CD14-positive monocyte (primary cell): Measurements from ENCODE around the gene SLCO3A1. TPM values are rescaled to one million over a fixed set of nuclear protein-coding genes. Genes with fewer than 3 reads are reported as not detected.

ENCODE experiments used
- DNase-seq, 3 donors: peaks; one replicate each; pipeline ENCODE4 v3.0.0-alpha.2; 2011 to 2022
- H2AFZ ChIP-seq: 2 replicates; pipeline ENCODE4 v1.6.0; 2012; ENCODE audit warnings: mild to moderate bottlenecking, low read depth, low read length, inconsistent platforms; ENCODE audit not compliant: insufficient read depth, poor library complexity, severe bottlenecking
- H3K27ac ChIP-seq, 2 donors: 1 replicate in 1 of 2; 2 replicates in 1 of 2; pipeline ENCODE4 v1.5.1; 2012 to 2013; ENCODE audit warnings: low read length in 2 of 2, control low read depth in 1 of 2, inconsistent platforms in 1 of 2, low read depth in 1 of 2, mild to moderate bottlenecking in 1 of 2
- H3K27me3 ChIP-seq, 2 donors: one replicate each; pipeline versions ENCODE4 v1.6.0 to v1.6.1; 2011 to 2013; ENCODE audit warnings: low read length in 2 of 2; ENCODE audit not compliant: control insufficient read depth in 2 of 2, insufficient read depth in 2 of 2
- H3K36me3 ChIP-seq, 2 donors: replicated peaks in 1 of 2; 1 replicate in 1 of 2; 2 replicates in 1 of 2; pipeline versions ENCODE4 v1.5.1 to v1.6.1; 2012 to 2013; ENCODE audit warnings: low read length in 2 of 2, control low read depth in 1 of 2, inconsistent platforms in 1 of 2, mild to moderate bottlenecking in 1 of 2; ENCODE audit not compliant: insufficient read depth in 2 of 2, control insufficient read depth in 1 of 2
- H3K4me1 ChIP-seq, 2 donors: 1 replicate in 1 of 2; 2 replicates in 1 of 2; pipeline versions ENCODE4 v1.5.1 to v1.6.1; 2012 to 2013; ENCODE audit warnings: low read length in 2 of 2, control low read depth in 1 of 2, inconsistent platforms in 1 of 2, mild to moderate bottlenecking in 1 of 2, moderate library complexity in 1 of 2; ENCODE audit not compliant: insufficient read depth in 2 of 2, control insufficient read depth in 1 of 2
- H3K4me2 ChIP-seq: replicated peaks from 2 replicates; pipeline ENCODE3; 2012; ENCODE audit warnings: low read length, moderate library complexity, mild to moderate bottlenecking; ENCODE audit not compliant: poor library complexity, severe bottlenecking; ENCODE audit errors: extremely low read depth
- H3K4me3 ChIP-seq, 3 experiments: fragments of 200-600 bp in 1 of 3; sonication (generic) in 1 of 3; replicated peaks in 1 of 3; 1 replicate in 2 of 3; 2 replicates in 1 of 3; pipeline ENCODE4 v1.5.1; 2011 to 2013; ENCODE audit warnings: low read length in 3 of 3, mild to moderate bottlenecking in 3 of 3, control low read depth in 2 of 3, low read depth in 2 of 3, inconsistent platforms in 1 of 3, moderate library complexity in 1 of 3
- H3K79me2 ChIP-seq: 2 replicates; pipeline ENCODE4 v1.6.0; 2012; ENCODE audit warnings: mild to moderate bottlenecking, control low read depth, inconsistent platforms, low read length, moderate library complexity; ENCODE audit not compliant: insufficient read depth
- H3K9ac ChIP-seq: 2 replicates; pipeline ENCODE4 v1.6.0; 2017; ENCODE audit warnings: low read length, mild to moderate bottlenecking; ENCODE audit not compliant: insufficient read depth, poor library complexity, severe bottlenecking
- H3K9me3 ChIP-seq, 2 donors: replicated peaks in 1 of 2; 1 replicate in 1 of 2; 2 replicates in 1 of 2; pipeline versions ENCODE4 v1.5.1 to v1.6.1; 2012 to 2013; ENCODE audit warnings: low read length in 2 of 2, control low read depth in 1 of 2; ENCODE audit not compliant: control insufficient read depth in 1 of 2, insufficient read depth in 1 of 2
- H4K20me1 ChIP-seq: 2 replicates; pipeline ENCODE4 v1.6.0; 2012; ENCODE audit warnings: mild to moderate bottlenecking, low read length, control low read depth, moderate library complexity; ENCODE audit not compliant: insufficient read depth
- H3K27ac Mint-ChIP-seq, 7 donors: one replicate each; pipeline ENCODE4 v1.8.0; 2020; ENCODE audit warnings: mild to moderate bottlenecking in 7 of 7, mixed read lengths in 7 of 7, moderate library complexity in 6 of 7, inconsistent platforms in 2 of 7
- H3K27me3 Mint-ChIP-seq, 3 donors: one replicate each; pipeline ENCODE4 v1.8.0; 2021 to 2022; ENCODE audit warnings: low read depth in 3 of 3, mild to moderate bottlenecking in 3 of 3, mixed read lengths in 3 of 3, moderate library complexity in 3 of 3, inconsistent platforms in 1 of 3
- H3K36me3 Mint-ChIP-seq, 2 donors: one replicate each; pipeline ENCODE4 v1.8.0; 2020; ENCODE audit warnings: mixed read lengths in 2 of 2, inconsistent platforms in 1 of 2, mild to moderate bottlenecking in 1 of 2
- H3K4me1 Mint-ChIP-seq: one replicate; pipeline ENCODE4 v1.8.0; 2020; ENCODE audit warnings: mild to moderate bottlenecking, mixed read lengths
- H3K4me3 Mint-ChIP-seq, 2 donors: one replicate each; pipeline ENCODE4 v1.8.0; 2020; ENCODE audit warnings: mild to moderate bottlenecking in 2 of 2, mixed read lengths in 2 of 2, moderate library complexity in 1 of 2
- H3K9me3 Mint-ChIP-seq, 7 donors: one replicate each; pipeline ENCODE4 v1.8.0; 2020 to 2022; ENCODE audit warnings: mixed read lengths in 7 of 7, mild to moderate bottlenecking in 6 of 7, moderate library complexity in 6 of 7, inconsistent platforms in 2 of 7
- WGBS: methylation state at CpG from one replicate; pipeline ENCODE4 v1.1.5; 2013; ENCODE audit warnings: missing lambda C conversion rate; ENCODE audit not compliant: insufficient coverage; 5-methylcytosine and 5-hydroxymethylcytosine counted together
- intact Hi-C, 2 donors: fragments of 100-400 bp; cut with micrococcal nuclease; formaldehyde crosslinking; loops; one replicate each; pipeline versions ENCODE4 v1.15.0 to v1.15.1; 2023
- polyA plus RNA-seq, 3 donors: library from polyadenylated mRNA; depleted of rRNA in 1 of 3; unstranded in 2 of 3; stranded (reverse) in 1 of 3; fragments of 300-500 nt in 2 of 3; fragments of >200 nt in 1 of 3; fragmentation: Illumina TruSeq in 2 of 3; gene quantifications; 1 replicate in 2 of 3; 2 replicates in 1 of 3; pipeline ENCODE4 v1.2.3, GENCODE V29; 2012 to 2021
- TF ChIP-seq, protein P1 (sequence below): fragments of 200-600 bp; IDR thresholded peaks from one replicate; pipeline ENCODE4 v1.8.0; 2022; ENCODE audit warnings: antibody characterized with exemption, mild to moderate bottlenecking

Gene SLCO3A1
- polyA plus RNA-seq, 3 donors: 53.7 to 76.2 (median 62.8) TPM

DNA sequence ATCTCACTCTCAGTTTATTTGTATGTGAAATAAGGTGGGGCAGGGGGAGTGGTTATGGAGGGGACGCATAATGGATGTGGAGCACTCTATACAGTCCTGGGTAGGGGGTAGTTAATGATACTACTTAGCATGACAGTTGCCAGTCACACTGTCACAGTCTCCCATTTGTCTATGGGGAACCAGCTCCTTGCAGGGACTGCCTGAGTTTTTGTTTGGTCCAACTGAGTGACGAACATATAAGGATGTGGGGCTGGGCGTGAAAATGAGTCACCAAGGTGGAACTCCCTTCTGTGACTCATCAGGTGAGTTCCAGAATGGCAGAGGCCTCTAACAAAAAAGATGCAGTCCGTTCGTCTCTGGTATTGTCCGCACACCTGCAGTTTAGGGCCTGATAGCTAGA is 304.9 kb downstream of the SLCO3A1 start:
- TF ChIP-seq, protein P1, sequence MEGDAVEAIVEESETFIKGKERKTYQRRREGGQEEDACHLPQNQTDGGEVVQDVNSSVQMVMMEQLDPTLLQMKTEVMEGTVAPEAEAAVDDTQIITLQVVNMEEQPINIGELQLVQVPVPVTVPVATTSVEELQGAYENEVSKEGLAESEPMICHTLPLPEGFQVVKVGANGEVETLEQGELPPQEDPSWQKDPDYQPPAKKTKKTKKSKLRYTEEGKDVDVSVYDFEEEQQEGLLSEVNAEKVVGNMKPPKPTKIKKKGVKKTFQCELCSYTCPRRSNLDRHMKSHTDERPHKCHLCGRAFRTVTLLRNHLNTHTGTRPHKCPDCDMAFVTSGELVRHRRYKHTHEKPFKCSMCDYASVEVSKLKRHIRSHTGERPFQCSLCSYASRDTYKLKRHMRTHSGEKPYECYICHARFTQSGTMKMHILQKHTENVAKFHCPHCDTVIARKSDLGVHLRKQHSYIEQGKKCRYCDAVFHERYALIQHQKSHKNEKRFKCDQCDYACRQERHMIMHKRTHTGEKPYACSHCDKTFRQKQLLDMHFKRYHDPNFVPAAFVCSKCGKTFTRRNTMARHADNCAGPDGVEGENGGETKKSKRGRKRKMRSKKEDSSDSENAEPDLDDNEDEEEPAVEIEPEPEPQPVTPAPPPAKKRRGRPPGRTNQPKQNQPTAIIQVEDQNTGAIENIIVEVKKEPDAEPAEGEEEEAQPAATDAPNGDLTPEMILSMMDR: no peak
- no peak overlapping the region for H3K9ac ChIP-seq
- no peak overlapping the region for H3K27ac ChIP-seq
- no peaks in the 10 kb centered on the region for H3K4me1 ChIP-seq
- no peak overlapping the region for H3K4me2 ChIP-seq
- Mint-ChIP-seq H3K4me3 (no peak overlapping the region), H3K36me3 (peaks cover 82 to 91% of the 10 kb centered on the region in 2 donors), H3K27me3 (no peaks in the 10 kb centered on the region), H3K27ac (peak overlapping the region in 1 of 7 donors; percentile 70), H3K4me1 (no peaks in the 10 kb centered on the region), H3K9me3 (no peaks in the 10 kb centered on the region)
- peak in 1 of 3 donors; percentile 37 for DNase-seq
- H3K36me3 ChIP-seq: peaks cover 72 to 100% of the 10 kb centered on the region in 2 donors
- no peaks in the 10 kb centered on the region for H3K27me3 ChIP-seq
- H4K20me1 ChIP-seq: peaks cover 11% of the 10 kb centered on the region
- no peaks in the 10 kb centered on the region for H3K79me2 ChIP-seq
- H3K9me3 ChIP-seq: no peaks in the 10 kb centered on the region
- 93% methylated on average over 3 of the region's 6 CpGs for WGBS
- intact Hi-C loops: no loop called here
- no peak overlapping the region for H3K4me3 ChIP-seq
- no peak overlapping the region for H2AFZ ChIP-seq

DNA sequence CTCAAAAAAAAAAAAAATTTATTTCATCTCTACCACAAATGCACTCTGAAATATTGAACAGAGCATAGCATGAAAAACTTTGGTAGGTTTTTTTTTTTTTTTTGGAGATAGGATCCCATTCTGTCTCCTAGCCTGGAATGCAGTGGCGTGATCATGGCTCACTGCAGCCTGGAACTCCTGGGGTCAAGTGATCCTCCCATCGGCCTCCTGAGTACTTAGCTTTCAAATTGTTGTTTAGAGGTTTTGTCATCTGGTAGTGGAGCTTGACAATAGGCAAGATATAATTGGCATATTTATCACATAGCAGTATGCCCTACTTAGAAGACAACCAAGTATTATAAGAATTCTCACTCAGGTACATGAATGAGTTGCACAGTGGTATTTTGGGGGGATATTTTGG is 306.0 kb downstream of the SLCO3A1 start:
- no peak overlapping the region for H3K4me3 Mint-ChIP-seq
- H3K9me3 Mint-ChIP-seq: no peaks in the 10 kb centered on the region
- Histone ChIP-seq H3K36me3 (peaks cover 71 to 100% of the 10 kb centered on the region in 2 donors), H4K20me1 (peaks cover 11% of the 10 kb centered on the region), H3K27ac (no peak overlapping the region), H2AFZ (no peak overlapping the region), H3K9me3 (no peaks in the 10 kb centered on the region), H3K9ac (no peak overlapping the region), H3K4me3 (no peak overlapping the region), H3K27me3 (no peaks in the 10 kb centered on the region), H3K4me2 (no peak overlapping the region), H3K79me2 (no peaks in the 10 kb centered on the region), H3K4me1 (no peaks in the 10 kb centered on the region)
- peaks cover 81 to 91% of the 10 kb centered on the region in 2 donors for H3K36me3 Mint-ChIP-seq
- no peaks in the 10 kb centered on the region for H3K4me1 Mint-ChIP-seq
- DNase-seq: no peak
- TF ChIP-seq, protein P1: no peak
- no peak overlapping the region for H3K27ac Mint-ChIP-seq
- intact Hi-C loops: no loop called here
- no peaks in the 10 kb centered on the region for H3K27me3 Mint-ChIP-seq
- no CpG with 5 or more reads among the region's 2 CpGs for WGBS
